Measurements from ENCODE around the gene ARHGAP42.

GRCh38 chr11:100867606-100868005 is 180.5 kb downstream of the ARHGAP42 start:
- TF ChIP-seq POLR2AphosphoS5 (IDR thresholded peaks at IDR 0.05), result no peak
- TF ChIP-seq, protein P1, sequence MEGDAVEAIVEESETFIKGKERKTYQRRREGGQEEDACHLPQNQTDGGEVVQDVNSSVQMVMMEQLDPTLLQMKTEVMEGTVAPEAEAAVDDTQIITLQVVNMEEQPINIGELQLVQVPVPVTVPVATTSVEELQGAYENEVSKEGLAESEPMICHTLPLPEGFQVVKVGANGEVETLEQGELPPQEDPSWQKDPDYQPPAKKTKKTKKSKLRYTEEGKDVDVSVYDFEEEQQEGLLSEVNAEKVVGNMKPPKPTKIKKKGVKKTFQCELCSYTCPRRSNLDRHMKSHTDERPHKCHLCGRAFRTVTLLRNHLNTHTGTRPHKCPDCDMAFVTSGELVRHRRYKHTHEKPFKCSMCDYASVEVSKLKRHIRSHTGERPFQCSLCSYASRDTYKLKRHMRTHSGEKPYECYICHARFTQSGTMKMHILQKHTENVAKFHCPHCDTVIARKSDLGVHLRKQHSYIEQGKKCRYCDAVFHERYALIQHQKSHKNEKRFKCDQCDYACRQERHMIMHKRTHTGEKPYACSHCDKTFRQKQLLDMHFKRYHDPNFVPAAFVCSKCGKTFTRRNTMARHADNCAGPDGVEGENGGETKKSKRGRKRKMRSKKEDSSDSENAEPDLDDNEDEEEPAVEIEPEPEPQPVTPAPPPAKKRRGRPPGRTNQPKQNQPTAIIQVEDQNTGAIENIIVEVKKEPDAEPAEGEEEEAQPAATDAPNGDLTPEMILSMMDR (IDR thresholded peaks at IDR 0.05), result no peak

Measured in stomach (tissue), 4 donors.